GM12891 (cell line): ENCODE measurements around the gene ACAD10.

Source experiments
- POLR2A ChIP-seq: IDR thresholded peaks from 2 replicates; pipeline ENCODE4 v1.6.1; 2011; ENCODE audit warnings: low read depth, low read length, control low read depth
- POLR2AphosphoS5 ChIP-seq: IDR thresholded peaks from 2 replicates; pipeline ENCODE4 v1.6.1; 2011; ENCODE audit warnings: low read depth, low read length, control low read depth
- SPI1 ChIP-seq: IDR thresholded peaks from 2 replicates; pipeline ENCODE4 v1.6.1; 2011; ENCODE audit warnings: low read depth, low read length, control low read depth

- TF ChIP-seq POLR2AphosphoS5 (no peak), POLR2A (no peak), SPI1 (no peak)
Measured at GRCh38 chr12:111745211-111745610, 59.4 kb downstream of the ACAD10 start.
